HEK293 (cell line): ENCODE results near the gene SCGB1D2.

Source experiments
- CTCF ChIA-PET: fragments of 350-600 bp; formaldehyde crosslinking; extraction: SDS; loops from one replicate; lab custom pipeline; 2021; ENCODE audit warnings: antibody characterized with exemption; lab: Yijun Ruan, JAX
- POLR2A ChIA-PET: fragments of 300-600 bp; formaldehyde crosslinking; extraction: SDS; loops from one replicate; lab custom pipeline; 2020; ENCODE audit warnings: antibody characterized with exemption, inconsistent platforms; lab: Yijun Ruan, JAX
- H3K27ac ChIP-seq: fragments of 200-500 bp; sonication (Bioruptor generic); 2 replicates; pipeline ENCODE4 v1.5.1; 2014; ENCODE audit warnings: low read depth, low read length, control low read depth, inconsistent platforms; ENCODE audit errors: extremely low read depth
- H3K36me3 ChIP-seq, 2 experiments: fragments of 200-500 bp in 1 of 2; sonication (Bioruptor generic) in 1 of 2; 1 replicate in 1 of 2; 2 replicates in 1 of 2; pipeline ENCODE4 v1.5.1; 2014 to 2017; ENCODE audit warnings: inconsistent platforms in 2 of 2, low read length in 2 of 2; ENCODE audit not compliant: control insufficient read depth in 2 of 2, insufficient read depth in 1 of 2
- H3K4me1 ChIP-seq: fragments of 200-500 bp; sonication (Bioruptor generic); 2 replicates; pipeline ENCODE4 v1.5.1; 2014; ENCODE audit warnings: mild to moderate bottlenecking, low read length, inconsistent platforms; ENCODE audit not compliant: control insufficient read depth, insufficient read depth
- H3K4me3 ChIP-seq: 2 replicates; pipeline ENCODE4 v1.5.1; 2011; ENCODE audit warnings: low read depth, mild to moderate bottlenecking, control low read depth, low read length, moderate library complexity
- H3K9me3 ChIP-seq: fragments of 200-500 bp; sonication (Bioruptor generic); 2 replicates; pipeline ENCODE4 v1.5.1; 2014; ENCODE audit warnings: low read depth, low read length, inconsistent platforms; ENCODE audit not compliant: control insufficient read depth, insufficient read depth
- GFI1B ChIP-seq: fragments of 450-650 bp; formaldehyde crosslinking; IDR thresholded peaks from 2 replicates; pipeline ENCODE4 v1.5.1; 2016; ENCODE audit warnings: missing biosample characterization, missing genetic modification characterization
- IKZF3 ChIP-seq: fragments of 450-650 bp; IDR thresholded peaks from 2 replicates; pipeline ENCODE4 v1.5.0; 2018; ENCODE audit warnings: missing biosample characterization, mild to moderate bottlenecking, missing genetic modification characterization, moderate library complexity
- MYNN ChIP-seq: fragments of 450-650 bp; formaldehyde crosslinking; IDR thresholded peaks from 2 replicates; pipeline ENCODE4 v1.5.1; 2016; ENCODE audit warnings: missing biosample characterization, missing genetic modification characterization, borderline replicate concordance
- RBAK ChIP-seq: fragments of 450-650 bp; formaldehyde crosslinking; IDR thresholded peaks from 2 replicates; pipeline ENCODE4 v1.5.1; 2016; ENCODE audit warnings: missing biosample characterization, missing genetic modification characterization
- REPIN1 ChIP-seq: fragments of 450-650 bp; formaldehyde crosslinking; IDR thresholded peaks from 2 replicates; pipeline ENCODE4 v1.5.1; 2017; ENCODE audit warnings: missing biosample characterization, missing genetic modification characterization, low read depth
- SALL2 ChIP-seq: fragments of 450-650 bp; formaldehyde crosslinking; IDR thresholded peaks from 2 replicates; pipeline ENCODE4 v1.5.0; 2017; ENCODE audit warnings: missing biosample characterization, mild to moderate bottlenecking, missing genetic modification characterization, borderline replicate concordance
- SCRT1 ChIP-seq: fragments of 450-650 bp; formaldehyde crosslinking; IDR thresholded peaks from 2 replicates; pipeline ENCODE4 v1.5.1; 2016; ENCODE audit warnings: missing biosample characterization, missing genetic modification characterization, borderline replicate concordance
- SETDB1 ChIP-seq: IDR thresholded peaks from one replicate; pipeline ENCODE4 v1.6.1; 2017; ENCODE audit warnings: mild to moderate bottlenecking, low read length, moderate library complexity, mixed read lengths; ENCODE audit not compliant: insufficient read length
- WT1 ChIP-seq: fragments of 450-650 bp; formaldehyde crosslinking; IDR thresholded peaks from 2 replicates; pipeline ENCODE4 v1.5.1; 2016; ENCODE audit warnings: missing biosample characterization, missing genetic modification characterization
- ZEB2 ChIP-seq: fragments of 450-650 bp; formaldehyde crosslinking; IDR thresholded peaks from 2 replicates; pipeline ENCODE4 v1.5.1; 2016; ENCODE audit warnings: missing biosample characterization, missing genetic modification characterization
- ZFP41 ChIP-seq: fragments of 450-650 bp; formaldehyde crosslinking; IDR thresholded peaks from 2 replicates; pipeline ENCODE4 v1.5.1; 2016; ENCODE audit warnings: missing biosample characterization, missing genetic modification characterization, borderline replicate concordance
- ZIC2 ChIP-seq: fragments of 450-650 bp; formaldehyde crosslinking; IDR thresholded peaks from 2 replicates; pipeline ENCODE4 v1.5.1; 2016; ENCODE audit warnings: missing biosample characterization, missing genetic modification characterization
- ZNF140 ChIP-seq: fragments of 450-650 bp; formaldehyde crosslinking; IDR thresholded peaks from 2 replicates; pipeline ENCODE4 v1.5.1; 2016; ENCODE audit warnings: missing biosample characterization, missing genetic modification characterization
- ZNF169 ChIP-seq: fragments of 450-650 bp; formaldehyde crosslinking; IDR thresholded peaks from 2 replicates; pipeline ENCODE4 v1.5.1; 2016; ENCODE audit warnings: missing biosample characterization, missing genetic modification characterization
- ZNF426 ChIP-seq: fragments of 450-650 bp; formaldehyde crosslinking; IDR thresholded peaks from 2 replicates; pipeline ENCODE4 v1.5.1; 2017; ENCODE audit warnings: missing biosample characterization, missing genetic modification characterization, mild to moderate bottlenecking, inconsistent platforms, moderate library complexity
- ZNF48 ChIP-seq: fragments of 450-650 bp; formaldehyde crosslinking; IDR thresholded peaks from 2 replicates; pipeline ENCODE4 v1.5.1; 2016; ENCODE audit warnings: missing biosample characterization, missing genetic modification characterization
- ZNF510 ChIP-seq: fragments of 450-650 bp; formaldehyde crosslinking; IDR thresholded peaks from 2 replicates; pipeline ENCODE4 v1.5.1; 2018; ENCODE audit warnings: mild to moderate bottlenecking, missing genetic modification characterization, missing biosample characterization; ENCODE audit not compliant: insufficient replicate concordance
- ZNF548 ChIP-seq: fragments of 450-650 bp; formaldehyde crosslinking; IDR thresholded peaks from 2 replicates; pipeline ENCODE4 v1.5.1; 2016; ENCODE audit warnings: missing biosample characterization, missing genetic modification characterization
- ZNF549 ChIP-seq: fragments of 450-650 bp; IDR thresholded peaks from 2 replicates; pipeline ENCODE4 v1.5.1; 2018; ENCODE audit warnings: missing biosample characterization, missing genetic modification characterization, mild to moderate bottlenecking, inconsistent platforms, moderate library complexity
- ZNF558 ChIP-seq: fragments of 450-650 bp; formaldehyde crosslinking; IDR thresholded peaks from 2 replicates; pipeline ENCODE4 v1.5.1; 2016; ENCODE audit warnings: missing biosample characterization, missing genetic modification characterization
- ZNF658 ChIP-seq: fragments of 450-650 bp; formaldehyde crosslinking; IDR thresholded peaks from 2 replicates; pipeline ENCODE4; 2016; ENCODE audit warnings: missing biosample characterization, missing genetic modification characterization
- ZNF776 ChIP-seq: fragments of 450-650 bp; formaldehyde crosslinking; IDR thresholded peaks from 2 replicates; pipeline ENCODE4 v1.5.0; 2017; ENCODE audit warnings: missing biosample characterization, missing genetic modification characterization, borderline replicate concordance
- ZNF791 ChIP-seq: fragments of 450-650 bp; formaldehyde crosslinking; IDR thresholded peaks from 2 replicates; pipeline ENCODE4 v1.5.1; 2016; ENCODE audit warnings: missing biosample characterization, missing genetic modification characterization
- ZSCAN16 ChIP-seq: fragments of 450-650 bp; formaldehyde crosslinking; IDR thresholded peaks from 2 replicates; pipeline ENCODE4 v1.5.1; 2016; ENCODE audit warnings: missing biosample characterization, missing genetic modification characterization
- ZSCAN23 ChIP-seq: fragments of 450-650 bp; formaldehyde crosslinking; IDR thresholded peaks from 2 replicates; pipeline ENCODE4 v1.5.1; 2016; ENCODE audit warnings: missing biosample characterization, missing genetic modification characterization
- TF ChIP-seq, protein P1 (sequence below): fragments of 450-650 bp; formaldehyde crosslinking; IDR thresholded peaks from 2 replicates; pipeline ENCODE4 v1.5.1; 2016; ENCODE audit warnings: missing biosample characterization, missing genetic modification characterization

Gene SCGB1D2

GRCh38 chr11:62204430-62204829, 37.6 kb upstream of the SCGB1D2 start:
- Histone ChIP-seq H3K4me1 (no peaks in the 10 kb centered on the region), H3K36me3 (no peaks in the 10 kb centered on the region), H3K9me3 (no peaks in the 10 kb centered on the region), H3K4me3 (no peak overlapping the region), H3K27ac (no peak overlapping the region)
- no peak for TF ChIP-seq REPIN1
- no peak for TF ChIP-seq WT1 (tag by site-specific recombination)
- no peak for TF ChIP-seq MYNN (tag by site-specific recombination)
- TF ChIP-seq ZNF169: no peak
- TF ChIP-seq ZNF140 (tag by site-specific recombination): no peak
- no peak for TF ChIP-seq ZSCAN23 (tag by site-specific recombination)
- no peak for TF ChIP-seq ZNF510 (tag by site-specific recombination)
- no peak for TF ChIP-seq GFI1B
- TF ChIP-seq ZSCAN16: no peak
- TF ChIP-seq ZNF776 (tag by site-specific recombination): no peak
- TF ChIP-seq ZNF558 (tag by site-specific recombination): no peak
- no peak for TF ChIP-seq ZNF48 (tag by site-specific recombination)
- no peak for TF ChIP-seq ZNF791 (tag by site-specific recombination)
- TF ChIP-seq ZNF658 (tag by site-specific recombination): no peak
- no peak for TF ChIP-seq SETDB1
- TF ChIP-seq ZEB2: no peak
- CTCF ChIA-PET: interaction anchor here (0.6 to 1.6 kb wide), 6 partner anchors 9 to 131 kb away, joined by 3 to 10 read pairs (median 4); no protein-coding TSS in a partner anchor
- POLR2A ChIA-PET: interaction anchor here (0.7 kb wide), 1 partner anchor 33 kb away, joined by 3 read pairs; no protein-coding TSS in a partner anchor

DNA sequence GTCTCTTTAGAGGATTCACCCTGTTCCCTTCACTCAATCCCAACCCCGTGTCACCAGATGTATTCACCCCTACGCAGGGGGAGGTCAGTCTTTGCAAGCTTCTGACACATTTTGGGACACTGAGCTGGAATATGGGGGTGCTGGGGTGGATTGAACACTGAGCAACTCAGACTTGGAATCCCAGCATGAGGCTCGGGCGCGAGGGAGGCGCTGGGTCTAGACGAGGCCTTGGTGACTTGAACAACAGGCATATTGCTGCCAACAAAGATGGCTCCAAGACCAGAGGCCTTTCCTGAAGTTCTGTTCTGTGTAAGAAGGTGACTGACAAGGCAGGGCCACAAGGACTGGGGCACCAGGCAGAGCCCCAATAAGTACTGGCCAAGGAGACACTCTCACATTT, 36.6 kb upstream of the SCGB1D2 start:
- Histone ChIP-seq H3K4me3 (no peak overlapping the region), H3K9me3 (no peaks in the 10 kb centered on the region), H3K4me1 (no peaks in the 10 kb centered on the region), H3K36me3 (no peaks in the 10 kb centered on the region), H3K27ac (no peak overlapping the region)
- CTCF ChIA-PET: interaction anchor here (1.6 kb wide), 2 partner anchors 34 kb away, joined by 4 to 5 read pairs; no protein-coding TSS in a partner anchor
- TF ChIP-seq ZFP41 (tag by site-specific recombination): no peak
- no peak for TF ChIP-seq SALL2 (tag by site-specific recombination)
- TF ChIP-seq, protein P1, sequence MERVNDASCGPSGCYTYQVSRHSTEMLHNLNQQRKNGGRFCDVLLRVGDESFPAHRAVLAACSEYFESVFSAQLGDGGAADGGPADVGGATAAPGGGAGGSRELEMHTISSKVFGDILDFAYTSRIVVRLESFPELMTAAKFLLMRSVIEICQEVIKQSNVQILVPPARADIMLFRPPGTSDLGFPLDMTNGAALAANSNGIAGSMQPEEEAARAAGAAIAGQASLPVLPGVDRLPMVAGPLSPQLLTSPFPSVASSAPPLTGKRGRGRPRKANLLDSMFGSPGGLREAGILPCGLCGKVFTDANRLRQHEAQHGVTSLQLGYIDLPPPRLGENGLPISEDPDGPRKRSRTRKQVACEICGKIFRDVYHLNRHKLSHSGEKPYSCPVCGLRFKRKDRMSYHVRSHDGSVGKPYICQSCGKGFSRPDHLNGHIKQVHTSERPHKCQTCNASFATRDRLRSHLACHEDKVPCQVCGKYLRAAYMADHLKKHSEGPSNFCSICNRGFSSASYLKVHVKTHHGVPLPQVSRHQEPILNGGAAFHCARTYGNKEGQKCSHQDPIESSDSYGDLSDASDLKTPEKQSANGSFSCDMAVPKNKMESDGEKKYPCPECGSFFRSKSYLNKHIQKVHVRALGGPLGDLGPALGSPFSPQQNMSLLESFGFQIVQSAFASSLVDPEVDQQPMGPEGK: no peak
- TF ChIP-seq RBAK (tag by site-specific recombination): no peak
- no peak for TF ChIP-seq IKZF3
- TF ChIP-seq ZNF426 (tag by site-specific recombination): no peak
- no peak for TF ChIP-seq ZIC2 (tag by site-specific recombination)
- no peak for TF ChIP-seq ZNF549
- no peak for TF ChIP-seq ZNF548 (tag by site-specific recombination)
- TF ChIP-seq SCRT1: no peak
- POLR2A ChIA-PET: no interaction called here
